NCI-H82 treated with DMSO at 0.1 percent for 48 hours (cell line): ENCODE results near the gene KCNG2.

Source experiments
- DNase-seq: peaks from one replicate; lab custom pipeline; 2025; ENCODE audit not compliant: unreplicated experiment; lab: John Stamatoyannopoulos, UW

Gene KCNG2

DNA sequence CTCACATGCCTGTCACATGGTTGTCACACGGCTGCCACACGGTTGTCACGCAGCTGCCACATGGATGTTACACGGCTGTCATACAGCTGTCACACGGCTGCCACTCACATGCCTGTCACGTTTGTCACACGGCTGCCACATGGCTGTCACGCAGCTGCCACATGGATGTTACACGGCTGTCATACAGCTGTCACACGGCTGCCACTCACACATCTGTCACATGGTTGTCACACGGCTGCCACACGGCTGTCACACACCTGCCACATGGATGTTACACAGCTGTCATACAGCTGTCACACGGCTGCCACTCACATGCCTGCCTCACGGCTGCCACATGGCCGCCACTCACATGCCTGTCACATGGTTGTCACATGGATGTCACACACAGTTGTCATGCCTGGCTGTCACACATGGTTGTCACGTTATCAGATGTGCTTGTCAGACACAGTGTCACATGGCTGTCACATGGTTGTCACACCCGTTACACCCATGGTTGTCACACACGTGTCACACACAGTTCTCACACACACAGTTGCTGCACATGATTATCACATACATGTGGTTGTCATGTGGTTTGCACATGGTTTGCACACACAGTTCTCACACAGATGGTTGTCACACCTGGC, 19.4 kb downstream of the KCNG2 start:
- DNase-seq = no peak

DNA sequence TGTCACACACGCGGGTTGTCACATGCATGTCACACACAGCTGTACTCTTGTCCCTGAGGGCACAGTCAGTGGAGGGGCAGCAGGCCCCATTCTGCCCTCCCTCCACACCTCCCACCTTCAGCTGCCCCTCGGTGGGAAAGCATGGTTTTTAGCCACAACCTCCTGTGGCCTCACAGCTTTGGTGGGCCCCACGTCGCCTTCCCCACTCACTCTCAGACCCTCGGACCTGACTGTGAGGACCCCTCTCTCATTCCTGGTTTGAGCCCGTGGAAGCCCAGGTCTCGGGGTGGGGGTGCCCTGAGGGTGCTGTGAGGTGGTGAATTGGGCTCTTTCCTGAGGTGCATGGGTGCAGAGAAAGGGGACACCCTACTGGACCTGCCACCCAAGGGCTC, 19.9 kb downstream of the KCNG2 start:
- no peak for DNase-seq

DNA sequence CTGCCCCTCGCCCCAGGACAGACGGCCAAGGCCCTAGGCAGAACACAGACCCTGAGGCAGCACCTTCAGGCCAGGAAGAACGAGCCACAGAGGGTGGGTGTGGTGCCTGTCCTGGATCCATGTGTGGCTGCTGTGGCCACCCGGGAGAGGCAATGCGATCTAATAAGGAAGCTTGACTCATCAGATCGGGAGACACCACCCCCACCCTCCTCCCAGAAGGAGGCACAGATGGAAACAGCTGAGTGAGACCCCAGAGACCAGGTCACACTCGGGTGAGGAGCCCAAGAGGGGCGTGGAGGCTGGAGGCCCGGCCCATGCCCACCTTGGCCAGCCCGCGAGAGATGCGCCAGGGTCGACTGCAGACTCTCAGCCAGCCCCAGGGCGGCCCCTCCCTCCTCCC, 20.3 kb downstream of the KCNG2 start:
- DNase-seq = no peak

DNA sequence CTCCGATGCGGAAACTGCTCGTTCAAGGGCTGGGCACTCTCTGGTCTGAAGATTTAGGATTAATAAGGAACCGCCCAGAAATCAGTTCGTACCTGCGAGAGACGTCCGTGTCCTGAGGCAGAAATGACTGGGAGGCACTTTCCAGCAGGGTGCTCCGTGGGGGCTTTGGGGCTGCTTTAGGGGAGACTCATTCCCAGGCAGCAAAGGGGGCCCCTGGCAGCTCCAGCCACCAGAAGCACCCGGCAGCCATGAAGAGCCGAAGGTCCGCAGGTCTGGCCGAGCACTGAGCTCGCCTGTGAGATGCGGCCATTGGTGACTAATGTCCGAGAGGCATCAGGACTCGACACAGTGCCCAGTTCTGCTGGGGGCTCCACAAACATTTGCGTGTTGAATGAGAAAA, 20.9 kb downstream of the KCNG2 start:
- DNase-seq = no peak

DNA sequence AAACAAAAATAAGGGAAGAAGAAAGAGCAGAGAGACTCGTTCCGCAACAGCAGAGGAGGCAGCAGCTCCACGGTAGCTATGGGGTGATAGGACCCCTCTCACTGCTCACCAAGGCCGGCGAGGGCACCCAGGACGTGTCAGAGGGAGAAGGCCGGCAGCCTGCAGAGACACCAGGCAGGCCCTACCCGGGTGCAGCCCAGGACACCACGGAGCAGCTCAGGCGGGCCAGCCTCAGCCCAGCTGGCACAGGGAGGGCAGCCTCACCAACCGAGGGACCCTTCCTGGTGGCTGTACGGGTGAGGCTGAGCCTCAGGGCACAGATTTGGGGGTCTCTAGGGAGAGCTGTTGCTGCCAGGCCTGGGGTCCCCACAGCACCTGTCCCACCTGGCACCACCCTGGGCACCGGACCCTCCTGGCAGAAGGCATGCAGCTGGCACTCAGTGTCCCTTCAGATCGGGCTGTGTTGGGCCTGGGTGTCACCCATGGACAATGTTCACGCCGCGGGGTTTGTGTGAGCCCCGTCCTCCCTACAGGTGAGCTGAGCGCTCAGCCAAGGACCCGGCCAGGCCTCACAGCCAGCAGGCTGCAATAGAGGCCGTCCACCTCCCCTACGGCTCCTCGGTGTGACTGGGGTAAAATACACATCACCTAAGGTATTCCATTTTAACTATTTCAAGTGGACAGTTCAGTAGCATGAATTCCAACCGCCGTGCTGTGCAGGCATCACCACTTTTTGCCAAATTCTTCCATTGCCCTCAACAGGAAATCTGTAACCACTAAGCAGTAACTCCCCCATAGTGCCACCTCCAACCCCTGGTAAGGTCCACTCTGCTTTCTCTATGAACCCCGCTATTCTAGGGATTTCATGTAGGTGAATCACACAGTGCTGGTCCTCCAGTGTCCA, 21.6 kb downstream of the KCNG2 start:
- no peak for DNase-seq

DNA sequence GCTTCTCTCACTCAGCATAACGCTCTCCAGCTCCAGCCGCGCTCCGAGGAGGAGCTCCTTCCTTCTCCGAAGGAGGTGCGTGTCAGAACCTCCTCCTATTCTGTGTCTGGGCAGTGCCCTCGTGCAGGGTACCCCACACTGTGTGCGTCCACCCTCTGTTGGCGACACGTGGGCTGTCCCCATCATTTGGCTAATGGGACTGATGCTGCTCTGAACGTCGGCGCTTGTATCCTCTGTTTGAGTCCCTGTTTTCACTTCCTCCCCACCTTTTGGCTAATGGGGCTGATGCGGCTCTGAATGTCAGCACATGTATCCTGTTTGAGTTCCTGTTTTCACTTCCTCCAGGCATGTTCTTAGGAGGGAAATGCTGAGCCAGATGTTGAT, 22.2 kb downstream of the KCNG2 start:
- DNase-seq = no peak

DNA sequence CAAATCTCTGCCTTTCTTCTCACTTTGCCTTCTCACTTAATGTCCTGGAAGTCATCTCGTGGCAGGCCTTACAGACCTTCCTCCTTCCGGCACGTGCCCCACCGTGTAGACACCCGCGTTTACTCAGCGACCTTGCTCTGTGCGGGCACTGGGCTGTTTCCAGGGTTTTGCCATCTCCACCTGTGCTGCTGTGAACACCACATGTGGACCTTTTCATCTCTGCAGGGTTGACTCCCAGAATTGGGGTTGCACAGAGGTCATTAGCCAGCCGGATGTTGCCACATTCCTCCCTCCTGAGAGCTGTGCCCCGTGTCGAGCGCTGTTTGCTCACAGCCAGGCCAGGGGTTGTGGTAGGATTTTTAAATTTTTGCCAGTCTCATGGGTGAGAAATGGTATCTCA, 25.4 kb downstream of the KCNG2 start:
- DNase-seq = no peak

DNA sequence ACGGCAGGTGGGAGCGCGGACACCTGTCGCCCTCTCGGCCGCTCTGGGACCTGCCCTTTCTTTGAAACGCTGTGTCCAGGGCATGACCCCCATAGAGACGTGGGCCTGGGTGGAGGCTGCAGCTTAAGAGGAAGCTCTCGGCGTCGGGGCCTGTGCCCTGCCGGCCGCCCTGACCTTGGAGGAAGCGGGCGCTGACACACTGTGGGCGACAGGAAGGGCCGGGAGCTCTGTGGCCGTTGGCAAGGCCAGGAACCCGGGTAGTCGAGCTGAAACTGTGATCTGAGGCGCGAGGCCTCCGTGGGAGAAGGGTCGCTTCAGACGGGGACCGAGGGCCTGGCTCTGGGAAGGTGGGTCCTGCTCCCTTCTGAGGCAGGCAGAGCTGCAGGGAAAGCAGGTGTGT, 28.2 kb downstream of the KCNG2 start:
- no peak for DNase-seq

DNA sequence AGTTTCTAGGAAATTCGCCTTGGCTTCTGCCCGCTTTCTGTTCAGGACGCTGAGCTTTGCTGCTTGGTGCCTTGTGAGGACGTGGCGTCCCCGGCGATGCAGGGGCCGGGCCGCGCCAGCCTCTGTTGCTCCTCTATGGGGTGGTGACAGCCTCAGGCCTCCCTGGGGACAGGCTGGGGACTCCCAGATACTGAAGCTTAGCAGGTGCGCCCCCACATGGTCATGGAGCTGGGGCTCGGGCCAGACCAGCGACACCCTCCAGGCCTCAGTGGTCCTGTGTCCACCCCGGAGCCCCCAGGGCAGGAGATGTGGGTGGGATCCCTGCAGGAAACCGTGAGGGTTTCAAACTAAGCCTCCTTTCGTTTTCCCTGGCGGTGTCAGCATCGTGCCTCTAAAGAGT, 29.2 kb downstream of the KCNG2 start:
- no peak for DNase-seq

DNA sequence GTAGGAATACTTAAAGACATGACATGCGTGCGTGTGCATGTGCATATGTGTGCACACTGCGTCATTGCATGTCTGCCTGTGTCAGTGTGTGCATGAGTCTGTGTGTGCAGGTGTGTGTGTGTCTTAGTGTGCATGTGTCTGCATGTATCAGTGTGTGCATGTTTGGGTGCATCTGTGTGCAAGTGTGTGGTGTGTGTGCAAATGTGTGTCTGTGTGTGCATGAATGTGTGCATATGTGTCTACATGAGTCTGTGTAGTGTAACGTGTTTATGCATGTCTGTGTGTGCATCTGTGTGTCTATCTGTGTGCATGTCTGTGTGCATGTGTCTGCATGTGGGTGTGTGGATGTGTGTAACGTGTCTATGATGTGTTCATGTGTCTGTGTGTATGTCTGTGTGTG, 30.5 kb downstream of the KCNG2 start:
- no peak for DNase-seq

DNA sequence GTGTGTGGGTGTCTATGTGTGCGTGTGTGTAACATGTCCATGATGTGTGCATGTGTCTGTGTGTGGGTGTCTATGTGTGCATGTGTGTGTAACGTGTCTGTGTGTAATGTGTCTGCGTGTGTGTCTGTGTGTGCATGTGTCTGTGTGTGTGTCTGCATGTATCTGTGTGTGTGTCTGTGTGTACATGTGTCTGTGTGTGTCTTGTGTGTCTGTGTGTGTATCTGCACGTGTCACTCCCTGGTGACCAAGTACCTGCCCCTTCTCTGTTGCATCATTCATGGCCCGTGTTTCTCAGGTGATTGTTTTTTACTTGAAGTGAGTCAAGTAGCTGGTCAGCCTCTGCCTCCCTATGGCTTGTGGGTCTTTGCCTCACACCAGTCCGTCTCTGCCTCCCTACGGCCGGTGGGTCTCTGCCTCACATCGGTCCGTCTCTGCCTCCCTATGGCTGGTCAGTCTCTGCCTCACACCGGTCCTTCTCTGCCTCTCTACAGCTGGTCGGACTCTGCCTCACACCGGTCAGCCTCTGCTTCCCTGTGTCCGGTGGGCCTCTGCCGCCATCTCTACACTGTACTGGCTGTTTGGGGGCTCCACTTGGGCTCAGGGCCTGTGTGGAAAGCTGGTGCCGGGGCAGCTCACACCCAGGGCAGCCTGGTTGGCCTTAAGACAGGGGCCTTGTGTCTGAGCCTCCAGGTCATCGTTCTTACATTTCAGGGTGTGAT, 31.6 kb downstream of the KCNG2 start:
- no peak for DNase-seq

DNA sequence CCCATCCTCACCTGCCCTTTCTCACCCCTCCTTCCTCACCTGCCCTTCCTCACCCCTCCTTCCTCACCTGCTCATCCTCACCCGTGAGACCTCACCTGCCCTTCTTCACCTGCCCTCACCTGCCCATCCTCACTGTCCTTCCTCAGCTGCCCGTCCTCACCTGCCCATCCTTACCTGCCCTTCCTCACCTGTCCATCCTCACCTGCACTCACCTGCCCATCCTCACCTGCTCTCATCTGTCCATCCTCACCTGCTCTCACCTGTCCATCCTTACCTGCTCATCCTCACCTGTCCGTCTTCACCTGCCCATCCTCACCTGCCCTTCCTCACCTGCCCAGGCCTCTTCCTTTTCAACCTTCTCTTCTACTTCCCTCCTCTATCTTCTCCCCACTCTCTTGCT, 34.4 kb downstream of the KCNG2 start:
- DNase-seq = no peak

DNA sequence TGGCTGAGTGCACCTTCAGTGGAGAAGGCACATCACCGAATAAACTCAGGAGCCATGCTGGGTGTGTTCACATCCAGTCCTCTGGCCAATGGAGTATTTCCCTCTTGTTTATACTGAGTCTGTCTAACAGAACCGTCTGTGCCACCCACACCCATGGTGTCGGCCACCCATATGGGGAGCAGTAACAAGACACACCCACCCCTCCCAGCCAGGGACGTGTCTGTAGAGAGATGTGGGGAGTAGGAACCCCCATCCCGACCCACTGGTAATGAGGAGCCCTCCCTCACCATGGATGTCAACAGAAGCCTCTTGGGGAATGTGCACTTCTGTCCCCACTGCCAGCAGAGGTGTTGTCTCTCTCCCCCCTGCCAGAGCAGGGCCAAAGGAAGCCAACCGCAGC, 37.1 kb downstream of the KCNG2 start:
- no peak for DNase-seq

DNA sequence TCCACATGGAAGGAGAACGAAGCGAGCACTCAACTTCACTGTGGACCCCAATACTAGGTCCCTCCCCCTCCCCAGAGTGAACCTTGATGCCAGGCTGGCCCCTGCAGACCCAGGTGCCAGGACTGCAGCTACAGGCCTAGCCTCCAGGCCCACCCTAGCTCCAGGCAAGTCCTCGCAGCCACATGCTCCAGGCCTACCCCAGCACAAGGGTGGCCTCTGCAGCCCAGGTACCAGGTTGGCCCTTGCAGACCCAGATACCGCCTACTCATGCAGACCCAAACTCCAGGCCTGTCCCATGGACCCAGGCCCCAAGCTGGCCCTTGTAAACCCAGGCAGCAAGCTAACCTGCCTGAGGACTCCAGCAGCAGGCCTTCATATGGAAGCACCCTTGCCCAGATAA, 44.2 kb downstream of the KCNG2 start:
- DNase-seq = no peak

DNA sequence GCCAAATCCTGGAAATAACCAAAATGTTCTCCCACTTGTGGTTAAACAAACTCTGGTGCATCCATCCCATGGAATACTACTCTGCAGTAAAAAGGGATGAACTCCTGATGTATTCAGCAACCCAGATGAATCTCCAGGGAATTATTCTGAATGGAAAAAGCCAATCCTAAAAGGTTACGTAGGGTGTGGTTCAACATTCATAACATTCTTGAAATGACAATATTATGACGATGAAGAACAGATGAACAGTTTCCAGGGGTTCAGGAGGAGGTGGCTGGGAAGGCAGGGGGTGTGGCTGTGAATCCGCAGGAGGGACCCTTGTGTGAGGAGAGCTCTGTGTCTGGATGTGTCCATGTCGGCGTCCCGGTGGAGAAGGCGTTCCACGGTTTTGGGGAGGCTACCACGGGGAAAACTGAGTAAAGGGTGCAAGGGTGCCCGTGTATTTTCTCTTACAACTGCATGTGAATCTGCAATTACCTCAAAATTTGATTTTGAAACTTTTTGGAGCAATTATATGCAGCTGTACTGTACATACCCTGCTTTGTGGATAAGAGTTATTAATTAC, 47.3 kb downstream of the KCNG2 start:
- no peak for DNase-seq

DNA sequence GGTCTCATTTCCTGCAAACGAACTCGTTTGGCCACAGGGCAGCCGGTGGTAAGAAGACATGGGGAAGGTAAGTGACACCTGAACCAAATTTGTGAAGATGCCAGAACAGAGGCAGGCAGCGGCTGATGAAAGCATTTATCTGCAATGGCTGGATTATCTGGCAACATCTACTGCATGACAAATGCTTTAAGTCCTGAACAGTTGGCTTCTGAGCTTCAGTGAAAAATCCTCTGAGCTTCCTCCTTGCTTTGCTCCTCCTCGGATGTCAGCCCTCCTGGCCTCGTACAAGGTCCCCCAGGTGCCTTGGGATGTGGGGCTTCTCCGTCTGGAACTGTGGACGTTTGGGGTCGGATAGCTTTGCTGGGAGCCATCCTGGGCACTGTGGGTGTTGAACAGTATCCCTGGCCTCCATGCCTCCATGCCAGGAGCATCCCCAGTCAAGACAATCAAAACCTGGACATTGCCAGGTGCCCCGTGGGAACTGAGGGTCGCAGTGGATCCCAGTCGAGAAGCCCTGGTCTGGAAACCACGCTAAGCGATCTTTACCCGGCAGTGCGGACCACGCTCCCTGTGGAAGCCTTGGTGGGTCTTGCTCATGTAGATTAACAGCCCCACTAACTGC, 49.3 kb downstream of the KCNG2 start:
- DNase-seq = no peak

DNA sequence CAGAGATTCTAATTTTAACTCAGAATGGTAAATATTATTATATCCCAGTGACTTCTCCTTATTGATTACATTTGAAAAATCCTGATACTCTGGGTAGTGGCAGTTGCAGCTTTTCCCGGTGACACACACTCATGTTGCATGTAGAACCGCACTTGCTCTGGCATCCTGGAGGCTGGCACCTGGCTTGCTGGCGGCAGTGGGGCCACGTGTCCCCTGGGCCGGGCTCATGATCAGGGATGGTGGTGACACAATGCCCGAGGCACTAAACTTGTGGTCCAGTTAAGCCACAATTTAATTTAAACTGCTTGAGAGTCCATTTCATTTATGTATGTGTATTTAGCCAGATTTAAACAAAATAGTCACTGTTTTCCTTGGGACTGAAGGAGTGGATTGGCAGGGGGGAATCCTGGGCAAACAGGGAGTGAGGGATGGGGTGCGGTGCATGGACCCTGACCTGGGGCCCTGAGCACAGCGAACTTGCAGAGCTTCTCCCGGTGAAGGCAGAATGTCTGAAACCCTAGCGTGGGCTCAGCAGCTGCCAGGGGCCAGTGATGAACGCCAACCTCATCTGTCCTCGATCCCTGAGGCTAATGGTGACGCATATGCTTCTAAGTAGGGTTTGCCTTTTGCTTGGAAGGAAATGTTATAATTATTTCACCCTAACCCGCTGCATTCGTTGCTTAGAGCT, 50.0 kb downstream of the KCNG2 start:
- no peak for DNase-seq

DNA sequence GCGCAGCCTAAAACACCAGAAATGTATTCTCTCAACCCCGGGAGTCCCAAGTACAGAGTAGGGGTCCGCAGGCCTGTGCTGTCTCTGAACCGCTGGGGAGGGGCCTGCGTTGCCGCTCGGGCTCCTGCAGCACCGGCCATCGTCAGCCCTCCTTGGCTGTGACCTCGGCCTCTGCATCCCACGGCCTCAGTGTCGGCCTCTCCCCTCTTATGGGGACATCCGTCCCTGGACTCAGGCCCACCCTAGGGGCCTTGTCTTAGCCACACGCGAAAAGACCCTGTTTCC, 50.5 kb downstream of the KCNG2 start:
- no peak for DNase-seq

DNA sequence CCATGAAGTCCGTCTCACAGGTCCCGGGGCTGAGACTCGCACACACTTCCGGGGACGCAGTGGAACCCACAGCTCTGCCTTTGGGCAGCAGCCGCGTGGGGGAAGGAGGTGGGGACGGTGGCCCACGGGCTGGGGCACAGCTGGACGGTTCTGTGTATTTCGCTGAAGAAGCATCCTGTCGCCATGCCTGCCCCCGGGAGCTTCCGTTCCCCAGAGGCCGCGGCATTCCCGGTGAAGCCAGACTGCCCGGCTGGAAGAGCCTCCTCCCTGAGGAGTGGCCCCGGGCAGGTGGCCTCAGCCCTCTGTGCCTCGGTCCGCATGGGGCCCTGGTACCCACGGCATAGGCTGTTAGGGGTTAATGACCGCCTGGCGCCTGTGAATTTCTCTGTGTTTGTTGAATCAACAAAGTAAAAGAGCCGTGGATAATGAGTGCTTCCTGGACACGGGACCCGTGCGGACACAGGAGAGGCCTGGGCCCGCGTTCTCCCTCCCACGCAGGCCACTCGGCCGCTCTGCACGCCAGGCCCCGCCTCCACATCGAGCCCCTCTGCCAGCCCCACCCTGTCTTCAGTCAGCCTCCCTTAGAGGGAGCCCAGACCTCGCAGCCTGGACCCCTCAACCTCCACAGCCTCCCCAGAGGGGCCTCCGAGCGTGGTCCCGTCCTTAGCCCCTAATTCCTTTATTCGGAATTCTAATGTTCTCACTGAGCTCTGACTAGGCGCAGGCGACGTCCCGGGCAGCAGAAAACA, 51.0 kb downstream of the KCNG2 start:
- no peak for DNase-seq
